HEK293T (cell line): ENCODE results near the gene ABHD13.

Experiments used
- ARNT ChIP-seq: fragments of 450-650 bp; IDR thresholded peaks from 2 replicates; pipeline ENCODE4 v1.6.1; 2017; ENCODE audit warnings: mild to moderate bottlenecking
- CTBP1 ChIP-seq: fragments of 450-650 bp; IDR thresholded peaks from 2 replicates; pipeline ENCODE4 v1.6.1; 2016; ENCODE audit warnings: borderline replicate concordance
- FOXK2 ChIP-seq: fragments of 450-650 bp; IDR thresholded peaks from 2 replicates; pipeline ENCODE4 v1.6.1; 2016; ENCODE audit warnings: mild to moderate bottlenecking
- FOXM1 ChIP-seq: fragments of 450-650 bp; IDR thresholded peaks from 2 replicates; pipeline ENCODE4 v1.6.1; 2017; ENCODE audit warnings: mild to moderate bottlenecking, borderline replicate concordance
- SP1 ChIP-seq: fragments of 450-650 bp; IDR thresholded peaks from 2 replicates; pipeline ENCODE4 v1.6.1; 2017

GRCh38 chr13:108185223-108185622 is 33.0 kb upstream of the ABHD13 start:
- TF ChIP-seq ARNT (no peak), FOXM1 (no peak), CTBP1 (no peak), SP1 (no peak), FOXK2 (no peak)
